Loucy (cell line): ENCODE data around the gene MTMR3.

Source experiments
- H2AFZ ChIP-seq: fragments of 200-600 bp; sonication (generic); 2 replicates; pipeline ENCODE4 v1.6.0; 2016; ENCODE audit warnings: antibody characterized with exemption, mild to moderate bottlenecking, low read length, moderate library complexity
- H3F3A ChIP-seq: fragments of 200-600 bp; 2 replicates; pipeline ENCODE4 v1.6.0; 2016; ENCODE audit warnings: antibody characterized with exemption, low read depth, mild to moderate bottlenecking
- H3K27me3 ChIP-seq: fragments of 200-600 bp; sonication (generic); 2 replicates; pipeline ENCODE4 v1.6.1; 2014; ENCODE audit warnings: low read length, mild to moderate bottlenecking; ENCODE audit not compliant: insufficient read depth, poor library complexity, severe bottlenecking
- H3K36me3 ChIP-seq: fragments of 200-600 bp; sonication (generic); 2 replicates; pipeline ENCODE4 v1.6.1; 2016; ENCODE audit warnings: low read length; ENCODE audit not compliant: insufficient read depth
- H3K4me1 ChIP-seq: fragments of 200-600 bp; sonication (generic); 2 replicates; pipeline ENCODE4 v1.5.1; 2014; ENCODE audit warnings: low read length, mild to moderate bottlenecking; ENCODE audit not compliant: insufficient read depth, poor library complexity, severe bottlenecking
- H3K4me2 ChIP-seq: fragments of 200-600 bp; sonication (generic); 2 replicates; pipeline ENCODE4 v1.6.0; 2014; ENCODE audit warnings: antibody characterized with exemption, low read length, low read depth, mild to moderate bottlenecking; ENCODE audit not compliant: poor library complexity, severe bottlenecking
- H3K4me3 ChIP-seq: fragments of 200-600 bp; sonication (generic); 2 replicates; pipeline ENCODE4 v1.5.1; 2014; ENCODE audit warnings: low read length, mild to moderate bottlenecking, mixed read lengths; ENCODE audit not compliant: poor library complexity, severe bottlenecking
- H3K79me2 ChIP-seq: fragments of 200-600 bp; sonication (generic); 2 replicates; pipeline ENCODE4 v1.6.1; 2014; ENCODE audit warnings: low read length; ENCODE audit not compliant: insufficient read depth
- H3K9ac ChIP-seq: fragments of 200-600 bp; sonication (generic); 2 replicates; pipeline ENCODE4 v1.6.0; 2014; ENCODE audit warnings: mild to moderate bottlenecking, low read depth, low read length, moderate library complexity; ENCODE audit not compliant: poor library complexity, severe bottlenecking
- H3K9me2 ChIP-seq: fragments of 200-600 bp; sonication (generic); replicated peaks from 2 replicates; pipeline ENCODE4 v1.6.1; 2016; ENCODE audit warnings: low read depth, low read length, mixed read lengths
- H3K9me3 ChIP-seq: fragments of 200-600 bp; sonication (generic); 2 replicates; pipeline ENCODE4 v1.6.1; 2014; ENCODE audit warnings: mild to moderate bottlenecking, antibody characterized with exemption, low read length, low read depth; ENCODE audit not compliant: insufficient read depth
- H4K20me1 ChIP-seq: fragments of 200-600 bp; sonication (generic); 2 replicates; pipeline ENCODE4 v1.6.0; 2014; ENCODE audit warnings: antibody characterized with exemption, low read length, mild to moderate bottlenecking; ENCODE audit not compliant: insufficient read depth, poor library complexity, severe bottlenecking
- EZH2phosphoT487 ChIP-seq: fragments of 200-600 bp; IDR thresholded peaks from 2 replicates; pipeline ENCODE4 v1.6.1; 2018; ENCODE audit warnings: antibody characterized with exemption, mild to moderate bottlenecking, moderate library complexity, borderline replicate concordance
- TF ChIP-seq, protein P1 (sequence below): fragments of 200-600 bp; sonication (generic); conservative IDR thresholded peaks from 2 replicates; pipeline ENCODE4 v1.5.1; 2014; ENCODE audit warnings: mild to moderate bottlenecking, antibody characterized with exemption, low read length

Gene MTMR3

DNA sequence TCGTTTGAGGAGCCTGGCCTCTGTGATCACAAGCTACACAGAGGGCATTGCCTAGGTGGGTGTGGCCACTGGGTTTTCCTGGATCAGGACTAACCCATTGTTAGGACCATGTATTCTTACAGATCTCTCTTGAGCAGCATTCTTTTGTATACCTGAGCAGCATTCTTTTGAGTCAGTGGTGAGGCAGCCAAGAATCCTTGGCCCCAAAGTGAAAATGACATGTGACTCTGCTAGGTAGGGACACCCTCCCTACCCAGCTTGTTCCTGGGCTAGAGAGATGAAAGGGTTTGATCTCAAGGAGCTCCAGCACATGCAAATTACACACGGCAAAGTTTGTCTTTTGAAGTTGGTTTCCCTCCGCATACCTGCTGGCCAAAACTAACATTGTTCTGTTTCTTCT lies 142.2 kb downstream of the MTMR3 start:
- no peak overlapping the region for H3K9ac ChIP-seq
- TF ChIP-seq, protein P1, sequence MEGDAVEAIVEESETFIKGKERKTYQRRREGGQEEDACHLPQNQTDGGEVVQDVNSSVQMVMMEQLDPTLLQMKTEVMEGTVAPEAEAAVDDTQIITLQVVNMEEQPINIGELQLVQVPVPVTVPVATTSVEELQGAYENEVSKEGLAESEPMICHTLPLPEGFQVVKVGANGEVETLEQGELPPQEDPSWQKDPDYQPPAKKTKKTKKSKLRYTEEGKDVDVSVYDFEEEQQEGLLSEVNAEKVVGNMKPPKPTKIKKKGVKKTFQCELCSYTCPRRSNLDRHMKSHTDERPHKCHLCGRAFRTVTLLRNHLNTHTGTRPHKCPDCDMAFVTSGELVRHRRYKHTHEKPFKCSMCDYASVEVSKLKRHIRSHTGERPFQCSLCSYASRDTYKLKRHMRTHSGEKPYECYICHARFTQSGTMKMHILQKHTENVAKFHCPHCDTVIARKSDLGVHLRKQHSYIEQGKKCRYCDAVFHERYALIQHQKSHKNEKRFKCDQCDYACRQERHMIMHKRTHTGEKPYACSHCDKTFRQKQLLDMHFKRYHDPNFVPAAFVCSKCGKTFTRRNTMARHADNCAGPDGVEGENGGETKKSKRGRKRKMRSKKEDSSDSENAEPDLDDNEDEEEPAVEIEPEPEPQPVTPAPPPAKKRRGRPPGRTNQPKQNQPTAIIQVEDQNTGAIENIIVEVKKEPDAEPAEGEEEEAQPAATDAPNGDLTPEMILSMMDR: no peak
- TF ChIP-seq EZH2phosphoT487: no peak
- H3K4me3 ChIP-seq: no peak overlapping the region
- no peaks in the 10 kb centered on the region for H3K4me1 ChIP-seq
- H3F3A ChIP-seq: no peaks in the 10 kb centered on the region
- no peaks in the 10 kb centered on the region for H3K27me3 ChIP-seq
- H3K9me2 ChIP-seq: no peaks in the 10 kb centered on the region
- no peak overlapping the region for H2AFZ ChIP-seq
- H3K4me2 ChIP-seq: no peak overlapping the region
- no peaks in the 10 kb centered on the region for H4K20me1 ChIP-seq
- no peaks in the 10 kb centered on the region for H3K9me3 ChIP-seq
- no peaks in the 10 kb centered on the region for H3K79me2 ChIP-seq
- peaks cover 69% of the 10 kb centered on the region; the same call in 1 of the 2 replicates for H3K36me3 ChIP-seq

DNA sequence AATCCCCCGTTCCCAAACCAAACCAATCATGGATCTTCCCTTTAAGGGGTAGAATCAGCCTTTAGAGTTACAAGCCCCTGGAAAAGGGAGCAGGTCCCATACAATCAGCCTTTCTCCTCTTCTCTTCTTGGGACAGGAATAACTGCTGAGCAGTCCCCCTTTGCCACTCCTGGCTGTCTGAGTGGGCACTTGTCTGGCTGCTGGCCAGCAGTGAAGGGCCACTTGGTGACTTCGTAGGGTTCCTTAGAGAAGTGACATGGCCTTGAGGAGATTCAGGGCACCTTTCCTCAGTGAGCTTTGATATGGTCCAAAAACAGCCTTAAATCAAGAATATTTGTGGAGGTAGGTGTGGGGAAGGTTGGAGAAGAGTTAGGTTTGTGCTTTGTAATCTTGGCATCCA lies 143.8 kb downstream of the MTMR3 start:
- Histone ChIP-seq H2AFZ (no peak overlapping the region), H3K9me2 (no peaks in the 10 kb centered on the region), H3K4me2 (no peak overlapping the region)

DNA sequence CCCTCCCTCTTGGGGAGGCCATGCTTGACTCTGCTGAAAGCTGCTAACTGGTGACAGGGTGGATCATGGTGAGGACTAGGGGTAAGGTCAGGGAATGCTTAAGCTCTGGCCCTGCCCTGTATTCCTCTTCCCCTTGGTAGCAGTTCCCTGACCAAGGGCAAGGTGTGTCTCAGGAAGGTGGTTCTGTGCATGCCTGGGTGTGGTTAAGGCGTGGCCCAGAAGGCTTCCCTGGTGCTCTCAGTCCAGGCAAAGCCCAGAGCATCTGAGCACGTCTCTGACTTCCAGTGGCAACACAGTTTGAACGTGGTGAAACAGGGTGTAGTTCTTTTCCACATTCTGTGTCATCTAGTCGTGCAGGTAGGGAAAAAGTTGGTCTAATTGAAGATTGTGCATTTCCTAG lies 144.2 kb downstream of the MTMR3 start:
- Histone ChIP-seq H3K4me2 (no peak overlapping the region), H2AFZ (no peak overlapping the region), H3K4me1 (no peaks in the 10 kb centered on the region), H3K9ac (no peak overlapping the region), H3F3A (no peaks in the 10 kb centered on the region), H3K9me3 (no peaks in the 10 kb centered on the region), H3K36me3 (peaks cover 50% of the 10 kb centered on the region; the same call in 1 of the 2 replicates), H3K4me3 (no peak overlapping the region), H3K79me2 (no peaks in the 10 kb centered on the region), H3K9me2 (no peaks in the 10 kb centered on the region), H3K27me3 (no peaks in the 10 kb centered on the region), H4K20me1 (no peaks in the 10 kb centered on the region)
- TF ChIP-seq, protein P1: no peak
- no peak for TF ChIP-seq EZH2phosphoT487

More for the DNA sequence above, 143.8 kb downstream of the MTMR3 start:
- peaks cover 54% of the 10 kb centered on the region; the same call in 1 of the 2 replicates for H3K36me3 ChIP-seq
- H3K4me3 ChIP-seq: no peak overlapping the region
- H4K20me1 ChIP-seq: no peaks in the 10 kb centered on the region
- no peaks in the 10 kb centered on the region for H3K4me1 ChIP-seq
- no peak overlapping the region for H3K9ac ChIP-seq
- H3F3A ChIP-seq: no peaks in the 10 kb centered on the region
- no peaks in the 10 kb centered on the region for H3K79me2 ChIP-seq
- no peaks in the 10 kb centered on the region for H3K9me3 ChIP-seq
- no peaks in the 10 kb centered on the region for H3K27me3 ChIP-seq
- TF ChIP-seq, protein P1: no peak
- TF ChIP-seq EZH2phosphoT487: no peak
